Stomach (tissue), 4 donors: ENCODE results near the gene MASP2.

Experiments
- EP300 ChIP-seq: sonication (generic); formaldehyde crosslinking; IDR thresholded peaks from one replicate; pipeline ENCODE4 v1.6.1; 2017; ENCODE audit warnings: antibody characterized with exemption
- POLR2A ChIP-seq, 4 donors: fragments of 450-650 bp; IDR thresholded peaks; one replicate each; pipeline ENCODE4 v1.6.1; 2016; ENCODE audit warnings: antibody characterized with exemption in 4 of 4, control low read depth in 2 of 4, mild to moderate bottlenecking in 1 of 4, moderate library complexity in 1 of 4
- POLR2AphosphoS5 ChIP-seq, 3 donors: sonication (generic); formaldehyde crosslinking; IDR thresholded peaks; one replicate each; pipeline ENCODE4 v1.6.1; 2016; ENCODE audit warnings: antibody characterized with exemption in 3 of 3
- TF ChIP-seq, protein P1 (sequence below), 7 experiments: fragments of 450-650 bp in 4 of 7; fragments of 200-600 bp in 3 of 7; sonication (generic) in 3 of 7; IDR thresholded peaks; one replicate each; pipeline ENCODE4 v1.5.1; 2016 to 2019; ENCODE audit warnings: antibody characterized with exemption in 7 of 7, control low read depth in 2 of 7, mild to moderate bottlenecking in 1 of 7

DNA sequence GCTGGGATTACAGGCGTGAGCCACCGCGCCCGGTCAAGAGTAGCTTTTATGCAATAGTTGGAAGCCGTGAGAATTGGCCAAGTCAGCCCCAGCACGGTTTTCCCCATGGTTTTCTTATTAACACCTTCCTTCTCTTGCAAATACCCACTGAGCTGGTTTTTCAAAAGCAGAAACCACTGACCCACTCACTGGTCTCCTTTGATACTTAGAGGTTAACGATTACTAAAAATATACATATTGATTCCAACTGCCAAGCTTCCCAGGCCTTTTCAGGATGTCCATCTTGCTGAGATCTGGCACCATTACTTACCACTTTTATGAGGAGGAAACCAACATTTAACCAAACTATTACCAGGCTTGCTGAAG, 60.5 kb downstream of the MASP2 start:
- TF ChIP-seq POLR2A (IDR thresholded peaks at IDR 0.05), result no peak
- TF ChIP-seq, protein P1, sequence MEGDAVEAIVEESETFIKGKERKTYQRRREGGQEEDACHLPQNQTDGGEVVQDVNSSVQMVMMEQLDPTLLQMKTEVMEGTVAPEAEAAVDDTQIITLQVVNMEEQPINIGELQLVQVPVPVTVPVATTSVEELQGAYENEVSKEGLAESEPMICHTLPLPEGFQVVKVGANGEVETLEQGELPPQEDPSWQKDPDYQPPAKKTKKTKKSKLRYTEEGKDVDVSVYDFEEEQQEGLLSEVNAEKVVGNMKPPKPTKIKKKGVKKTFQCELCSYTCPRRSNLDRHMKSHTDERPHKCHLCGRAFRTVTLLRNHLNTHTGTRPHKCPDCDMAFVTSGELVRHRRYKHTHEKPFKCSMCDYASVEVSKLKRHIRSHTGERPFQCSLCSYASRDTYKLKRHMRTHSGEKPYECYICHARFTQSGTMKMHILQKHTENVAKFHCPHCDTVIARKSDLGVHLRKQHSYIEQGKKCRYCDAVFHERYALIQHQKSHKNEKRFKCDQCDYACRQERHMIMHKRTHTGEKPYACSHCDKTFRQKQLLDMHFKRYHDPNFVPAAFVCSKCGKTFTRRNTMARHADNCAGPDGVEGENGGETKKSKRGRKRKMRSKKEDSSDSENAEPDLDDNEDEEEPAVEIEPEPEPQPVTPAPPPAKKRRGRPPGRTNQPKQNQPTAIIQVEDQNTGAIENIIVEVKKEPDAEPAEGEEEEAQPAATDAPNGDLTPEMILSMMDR (IDR thresholded peaks at IDR 0.05), result no peak
- no peak for TF ChIP-seq POLR2AphosphoS5 (IDR thresholded peaks at IDR 0.05)
- no peak for TF ChIP-seq EP300
